Measurements from ENCODE around the gene KIF21A.

Gene KIF21A

GRCh38 chr12:39343665-39344064 is 99.3 kb downstream of the KIF21A start:
- Histone ChIP-seq H2BK5ac (ENCODE audit: low read length) (no peak overlapping the region), H3K36me3 (replicated peaks in 1 of 2; ENCODE audit: control insufficient read depth in 2 of 2, insufficient read depth in 2 of 2, low read length in 2 of 2) (peaks cover 0 to 95% of the 10 kb centered on the region in 2 donors), H3K4me2 (ENCODE audit: insufficient read depth, low read length, poor library complexity, severe bottlenecking) (no peak overlapping the region), H2BK12ac (ENCODE audit: low read length) (no peak overlapping the region), H2BK120ac (ENCODE audit: low read depth, low read length) (no peak overlapping the region), H3K4me3 (ENCODE audit: low read length in 2 of 2) (no peak overlapping the region), H3K4ac (ENCODE audit: low read length) (no peak overlapping the region), H3K9ac (ENCODE audit: low read depth, low read length, poor library complexity) (no peak overlapping the region), H3K23ac (ENCODE audit: low read depth, low read length, poor library complexity) (no peak overlapping the region), H4K91ac (ENCODE audit: low read depth, low read length, poor library complexity) (no peak overlapping the region), H3K27ac (replicated peaks; ENCODE audit: low read length) (no peak overlapping the region), H2AK5ac (ENCODE audit: low read depth, low read length) (no peak overlapping the region), H2AFZ (ENCODE audit: low read length) (no peak overlapping the region), H3K14ac (ENCODE audit: low read length) (no peak overlapping the region), H2BK15ac (ENCODE audit: low read length) (no peak overlapping the region), H3K18ac (ENCODE audit: low read length) (no peak overlapping the region), H3K27me3 (ENCODE audit: control insufficient read depth in 3 of 3, insufficient read depth in 3 of 3, low read depth in 1 of 3, low read length in 3 of 3) (no peaks in the 10 kb centered on the region), H4K8ac (ENCODE audit: low read depth, low read length) (no peak overlapping the region), H3K9me3 (replicated peaks in 1 of 2; ENCODE audit: control insufficient read depth in 2 of 2, insufficient read depth in 1 of 2, low read depth in 1 of 2, low read length in 2 of 2) (no peaks in the 10 kb centered on the region), H3K79me1 (ENCODE audit: low read depth, low read length) (no peaks in the 10 kb centered on the region), H3K4me1 (ENCODE audit: control insufficient read depth in 2 of 2, insufficient read depth in 1 of 2, low read depth in 1 of 2, low read length in 2 of 2) (peaks cover 0 to 1% of the 10 kb centered on the region in 2 donors)
- WGBS, 2 donors (ENCODE audit: extremely low coverage in 2 of 2, insufficient read length in 2 of 2, insufficient replicate concordance in 1 of 2), result no CpG with 5 or more reads among the region's 4 CpGs
- no peak for DNase-seq (ENCODE audit: low spot score)

GRCh38 chr12:39341761-39342160 is 101.2 kb downstream of the KIF21A start:
- Histone ChIP-seq H3K36me3 (replicated peaks in 1 of 2; ENCODE audit: control insufficient read depth in 2 of 2, insufficient read depth in 2 of 2, low read length in 2 of 2) (peaks cover 3 to 96% of the 10 kb centered on the region in 2 donors), H2BK5ac (ENCODE audit: low read length) (no peak overlapping the region), H3K9me3 (replicated peaks in 1 of 2; ENCODE audit: control insufficient read depth in 2 of 2, insufficient read depth in 1 of 2, low read depth in 1 of 2, low read length in 2 of 2) (no peaks in the 10 kb centered on the region), H4K91ac (ENCODE audit: low read depth, low read length, poor library complexity) (no peak overlapping the region), H3K27ac (replicated peaks; ENCODE audit: low read length) (no peak overlapping the region), H2BK12ac (ENCODE audit: low read length) (no peak overlapping the region), H3K4me1 (ENCODE audit: control insufficient read depth in 2 of 2, insufficient read depth in 1 of 2, low read depth in 1 of 2, low read length in 2 of 2) (peaks cover 0 to 1% of the 10 kb centered on the region in 2 donors), H2AK5ac (ENCODE audit: low read depth, low read length) (no peak overlapping the region), H2BK120ac (ENCODE audit: low read depth, low read length) (no peak overlapping the region), H2BK15ac (ENCODE audit: low read length) (no peak overlapping the region), H3K23ac (ENCODE audit: low read depth, low read length, poor library complexity) (no peak overlapping the region), H3K4me2 (ENCODE audit: insufficient read depth, low read length, poor library complexity, severe bottlenecking) (no peak overlapping the region), H3K18ac (ENCODE audit: low read length) (no peak overlapping the region), H3K27me3 (ENCODE audit: control insufficient read depth in 3 of 3, insufficient read depth in 3 of 3, low read depth in 1 of 3, low read length in 3 of 3) (no peaks in the 10 kb centered on the region), H3K9ac (ENCODE audit: low read depth, low read length, poor library complexity) (no peak overlapping the region), H2AFZ (ENCODE audit: low read length) (no peak overlapping the region), H3K4me3 (ENCODE audit: low read length in 2 of 2) (no peak overlapping the region), H3K4ac (ENCODE audit: low read length) (no peak overlapping the region), H3K79me1 (ENCODE audit: low read depth, low read length) (no peaks in the 10 kb centered on the region), H4K8ac (ENCODE audit: low read depth, low read length) (no peak overlapping the region), H3K14ac (ENCODE audit: low read length) (no peak overlapping the region)
- no CpG with 5 or more reads among the region's 1 CpG for WGBS, 2 donors (ENCODE audit: extremely low coverage in 2 of 2, insufficient read length in 2 of 2, insufficient replicate concordance in 1 of 2)
- no peak for DNase-seq (ENCODE audit: low spot score)

- H3K9me3 ChIP-seq (replicated peaks in 1 of 2; ENCODE audit: control insufficient read depth in 2 of 2, insufficient read depth in 1 of 2, low read depth in 1 of 2, low read length in 2 of 2), result no peaks in the 10 kb centered on the region
- no peak overlapping the region for H2BK12ac ChIP-seq (ENCODE audit: low read length)
- H2AFZ ChIP-seq (ENCODE audit: low read length), result no peak overlapping the region
- H3K4me2 ChIP-seq (ENCODE audit: insufficient read depth, low read length, poor library complexity, severe bottlenecking), result no peak overlapping the region
- H3K79me1 ChIP-seq (ENCODE audit: low read depth, low read length), result no peaks in the 10 kb centered on the region
- peaks cover 3 to 96% of the 10 kb centered on the region in 2 donors for H3K36me3 ChIP-seq (replicated peaks in 1 of 2; ENCODE audit: control insufficient read depth in 2 of 2, insufficient read depth in 2 of 2, low read length in 2 of 2)
- peaks cover 0 to 1% of the 10 kb centered on the region in 2 donors for H3K4me1 ChIP-seq (ENCODE audit: control insufficient read depth in 2 of 2, insufficient read depth in 1 of 2, low read depth in 1 of 2, low read length in 2 of 2)
- no peak overlapping the region for H3K9ac ChIP-seq (ENCODE audit: low read depth, low read length, poor library complexity)
- H2BK120ac ChIP-seq (ENCODE audit: low read depth, low read length), result no peak overlapping the region
- no peak overlapping the region for H2BK5ac ChIP-seq (ENCODE audit: low read length)
- H4K91ac ChIP-seq (ENCODE audit: low read depth, low read length, poor library complexity), result no peak overlapping the region
- no peak overlapping the region for H3K4ac ChIP-seq (ENCODE audit: low read length)
- no peak overlapping the region for H4K8ac ChIP-seq (ENCODE audit: low read depth, low read length)
- no peak overlapping the region for H3K18ac ChIP-seq (ENCODE audit: low read length)
- H3K4me3 ChIP-seq (ENCODE audit: low read length in 2 of 2), result no peak overlapping the region
- no peak for DNase-seq (ENCODE audit: low spot score)
- H2BK15ac ChIP-seq (ENCODE audit: low read length), result no peak overlapping the region
- no peaks in the 10 kb centered on the region for H3K27me3 ChIP-seq (ENCODE audit: control insufficient read depth in 3 of 3, insufficient read depth in 3 of 3, low read depth in 1 of 3, low read length in 3 of 3)
- H3K23ac ChIP-seq (ENCODE audit: low read depth, low read length, poor library complexity), result no peak overlapping the region
- no peak overlapping the region for H2AK5ac ChIP-seq (ENCODE audit: low read depth, low read length)
- no peak overlapping the region for H3K14ac ChIP-seq (ENCODE audit: low read length)
- H3K27ac ChIP-seq (replicated peaks; ENCODE audit: low read length), result no peak overlapping the region
Measured at GRCh38 chr12:39341179-39341578, 101.7 kb downstream of the KIF21A start.

- Histone ChIP-seq H3K4me2 (ENCODE audit: insufficient read depth, low read length, poor library complexity, severe bottlenecking) (no peak overlapping the region), H2BK120ac (ENCODE audit: low read depth, low read length) (no peak overlapping the region), H2BK15ac (ENCODE audit: low read length) (no peak overlapping the region), H3K4me3 (ENCODE audit: low read length in 2 of 2) (no peak overlapping the region), H4K91ac (ENCODE audit: low read depth, low read length, poor library complexity) (no peak overlapping the region), H3K36me3 (replicated peaks in 1 of 2; ENCODE audit: control insufficient read depth in 2 of 2, insufficient read depth in 2 of 2, low read length in 2 of 2) (peaks cover 8 to 99% of the 10 kb centered on the region in 2 donors), H3K27ac (replicated peaks; ENCODE audit: low read length) (no peak overlapping the region), H2AK5ac (ENCODE audit: low read depth, low read length) (no peak overlapping the region), H3K23ac (ENCODE audit: low read depth, low read length, poor library complexity) (no peak overlapping the region), H3K9ac (ENCODE audit: low read depth, low read length, poor library complexity) (no peak overlapping the region), H3K18ac (ENCODE audit: low read length) (no peak overlapping the region), H3K14ac (ENCODE audit: low read length) (no peak overlapping the region), H3K79me1 (ENCODE audit: low read depth, low read length) (no peaks in the 10 kb centered on the region), H3K4ac (ENCODE audit: low read length) (no peak overlapping the region), H3K9me3 (replicated peaks in 1 of 2; ENCODE audit: control insufficient read depth in 2 of 2, insufficient read depth in 1 of 2, low read depth in 1 of 2, low read length in 2 of 2) (no peaks in the 10 kb centered on the region), H3K4me1 (ENCODE audit: control insufficient read depth in 2 of 2, insufficient read depth in 1 of 2, low read depth in 1 of 2, low read length in 2 of 2) (no peaks in the 10 kb centered on the region), H3K27me3 (ENCODE audit: control insufficient read depth in 3 of 3, insufficient read depth in 3 of 3, low read depth in 1 of 3, low read length in 3 of 3) (no peaks in the 10 kb centered on the region), H2BK5ac (ENCODE audit: low read length) (no peak overlapping the region), H4K8ac (ENCODE audit: low read depth, low read length) (no peak overlapping the region), H2AFZ (ENCODE audit: low read length) (no peak overlapping the region), H2BK12ac (ENCODE audit: low read length) (no peak overlapping the region)
- WGBS, 2 donors (ENCODE audit: extremely low coverage in 2 of 2, insufficient read length in 2 of 2, insufficient replicate concordance in 1 of 2), result no CpG with 5 or more reads among the region's 12 CpGs
- no peak for DNase-seq (ENCODE audit: low spot score)
Measured at GRCh38 chr12:39332661-39333175, 110.2 kb downstream of the KIF21A start.
